ENCODE results near the gene YJU2.

GRCh38 chr19:4256563-4256962, 9.7 kb downstream of the YJU2 start:
- TF ChIP-seq, protein P1, sequence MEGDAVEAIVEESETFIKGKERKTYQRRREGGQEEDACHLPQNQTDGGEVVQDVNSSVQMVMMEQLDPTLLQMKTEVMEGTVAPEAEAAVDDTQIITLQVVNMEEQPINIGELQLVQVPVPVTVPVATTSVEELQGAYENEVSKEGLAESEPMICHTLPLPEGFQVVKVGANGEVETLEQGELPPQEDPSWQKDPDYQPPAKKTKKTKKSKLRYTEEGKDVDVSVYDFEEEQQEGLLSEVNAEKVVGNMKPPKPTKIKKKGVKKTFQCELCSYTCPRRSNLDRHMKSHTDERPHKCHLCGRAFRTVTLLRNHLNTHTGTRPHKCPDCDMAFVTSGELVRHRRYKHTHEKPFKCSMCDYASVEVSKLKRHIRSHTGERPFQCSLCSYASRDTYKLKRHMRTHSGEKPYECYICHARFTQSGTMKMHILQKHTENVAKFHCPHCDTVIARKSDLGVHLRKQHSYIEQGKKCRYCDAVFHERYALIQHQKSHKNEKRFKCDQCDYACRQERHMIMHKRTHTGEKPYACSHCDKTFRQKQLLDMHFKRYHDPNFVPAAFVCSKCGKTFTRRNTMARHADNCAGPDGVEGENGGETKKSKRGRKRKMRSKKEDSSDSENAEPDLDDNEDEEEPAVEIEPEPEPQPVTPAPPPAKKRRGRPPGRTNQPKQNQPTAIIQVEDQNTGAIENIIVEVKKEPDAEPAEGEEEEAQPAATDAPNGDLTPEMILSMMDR (conservative IDR thresholded peaks at IDR 0.05) = no peak
- no peak for TF ChIP-seq ZFX (IDR thresholded peaks at IDR 0.05)
